AG08396 (cell line): ENCODE results near the gene CALHM3.
A peak's percentile ranks its signal among the peaks of the same experiment; 100 is the strongest.
"Not testable (repeated sequence)": the region's sequence is repeated elsewhere in the genome, so short reads cannot be mapped to it uniquely, and the experiment has no call there.

Experiments used
- DNase-seq: peaks from one replicate; pipeline ENCODE4 v3.0.0; 2012; ENCODE audit warnings: low spot score, mixed read lengths

Gene CALHM3, protein sequence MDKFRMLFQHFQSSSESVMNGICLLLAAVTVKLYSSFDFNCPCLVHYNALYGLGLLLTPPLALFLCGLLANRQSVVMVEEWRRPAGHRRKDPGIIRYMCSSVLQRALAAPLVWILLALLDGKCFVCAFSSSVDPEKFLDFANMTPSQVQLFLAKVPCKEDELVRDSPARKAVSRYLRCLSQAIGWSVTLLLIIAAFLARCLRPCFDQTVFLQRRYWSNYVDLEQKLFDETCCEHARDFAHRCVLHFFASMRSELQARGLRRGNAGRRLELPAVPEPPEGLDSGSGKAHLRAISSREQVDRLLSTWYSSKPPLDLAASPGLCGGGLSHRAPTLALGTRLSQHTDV

DNA sequence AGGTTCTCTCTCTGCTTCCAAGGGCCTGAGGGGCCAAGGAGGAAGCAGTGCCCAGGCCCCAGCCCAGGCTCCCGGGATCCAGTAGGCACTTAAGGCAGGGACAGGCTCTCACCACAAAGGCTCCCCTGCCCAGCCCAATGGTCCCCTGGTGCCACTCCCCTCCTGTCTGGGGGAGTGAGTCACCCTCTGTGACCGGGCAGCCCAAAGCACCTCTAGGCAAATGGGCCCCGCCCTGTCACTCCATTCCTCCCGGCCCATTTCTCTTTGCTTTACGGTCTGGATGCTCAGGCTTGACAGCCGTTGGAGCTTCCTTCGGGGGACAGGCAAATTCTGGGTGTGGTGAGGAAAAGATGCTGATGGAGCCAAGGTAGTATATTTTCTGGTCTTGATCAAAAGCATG, at the start of gene CALHM3:
Gene CALHM3 (minus strand): TSS at position 106 of the 400 bp plus-strand sequence. CDS start 208 bp downstream, outside the sequence.
- no peak for DNase-seq

DNA sequence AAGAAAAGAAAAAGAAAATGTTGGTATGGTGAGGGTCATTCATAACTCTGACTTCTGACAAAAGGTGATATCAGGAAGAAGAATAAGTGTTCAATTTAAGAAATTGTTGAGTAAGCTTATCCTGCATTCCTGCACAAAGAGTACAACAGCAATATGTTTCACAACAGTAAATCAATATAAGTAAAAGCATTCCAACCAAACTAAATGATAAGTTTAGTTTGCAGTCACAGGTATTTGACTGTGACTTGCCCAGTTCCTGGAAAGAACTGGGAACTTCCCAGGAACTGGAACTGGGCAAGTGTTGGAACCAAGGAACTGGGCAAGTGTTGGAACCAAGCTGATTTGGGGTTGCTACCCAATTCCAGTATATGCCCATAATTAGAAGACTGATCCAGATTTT, 49.5 kb upstream of the CALHM3 start:
- no peak for DNase-seq

DNA sequence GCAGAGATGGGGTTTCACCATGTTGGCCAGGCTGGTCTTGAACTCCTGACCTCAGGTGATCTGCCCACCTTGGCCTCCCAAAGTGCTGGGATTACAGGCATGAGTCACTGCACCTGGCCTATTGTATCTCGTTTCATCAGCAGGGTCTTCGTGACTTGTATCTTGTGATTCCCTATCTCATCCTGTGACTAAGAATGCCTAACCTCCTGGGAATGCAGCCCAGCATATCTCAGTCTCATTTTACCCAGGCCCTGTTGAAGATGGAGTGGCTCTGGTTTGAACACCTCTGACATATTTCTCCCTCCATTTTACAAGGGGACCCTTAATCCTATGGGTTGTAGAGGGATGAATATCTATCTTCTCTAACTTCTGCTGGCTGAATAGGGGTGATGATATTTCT, 48.4 kb upstream of the CALHM3 start:
- DNase-seq: peak; percentile 40

DNA sequence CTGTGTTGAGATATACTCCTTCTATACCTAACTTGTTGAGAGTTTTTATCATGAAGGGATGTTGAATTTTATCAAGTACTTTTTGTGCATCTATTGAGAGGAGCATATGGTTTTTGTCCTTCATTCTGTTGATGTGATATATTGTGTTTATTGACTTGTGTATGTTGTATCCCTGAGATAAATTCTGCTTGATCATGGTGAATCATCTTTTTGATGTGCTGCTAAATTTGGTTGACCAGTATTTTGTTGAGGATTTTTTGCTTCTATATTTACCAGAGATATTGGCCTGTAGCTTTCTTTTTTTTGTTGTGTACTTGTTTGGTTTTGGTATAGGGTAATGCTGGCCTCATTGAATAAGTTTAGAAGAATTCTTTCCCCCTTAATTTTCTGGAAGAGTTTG, 46.9 kb upstream of the CALHM3 start:
- no peak for DNase-seq

DNA sequence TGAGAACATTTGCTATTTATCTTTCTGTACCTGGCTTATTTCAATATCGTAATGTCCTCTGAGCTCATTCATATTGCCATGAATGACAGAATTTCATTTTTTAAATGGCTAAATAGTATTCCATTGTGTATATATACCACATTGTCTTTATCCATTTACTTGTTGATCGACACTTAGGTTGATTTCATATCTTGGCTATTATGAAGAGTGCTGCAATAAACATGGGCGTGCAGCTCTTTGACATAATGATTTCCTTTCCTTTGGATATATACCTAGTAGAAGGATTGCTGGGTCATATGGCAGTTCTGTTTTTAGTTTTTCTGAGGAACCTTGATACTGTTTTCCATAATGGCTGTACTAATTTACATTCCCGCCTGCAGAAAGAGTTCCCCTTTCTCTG, 44.6 kb upstream of the CALHM3 start:
- DNase-seq: no peak

DNA sequence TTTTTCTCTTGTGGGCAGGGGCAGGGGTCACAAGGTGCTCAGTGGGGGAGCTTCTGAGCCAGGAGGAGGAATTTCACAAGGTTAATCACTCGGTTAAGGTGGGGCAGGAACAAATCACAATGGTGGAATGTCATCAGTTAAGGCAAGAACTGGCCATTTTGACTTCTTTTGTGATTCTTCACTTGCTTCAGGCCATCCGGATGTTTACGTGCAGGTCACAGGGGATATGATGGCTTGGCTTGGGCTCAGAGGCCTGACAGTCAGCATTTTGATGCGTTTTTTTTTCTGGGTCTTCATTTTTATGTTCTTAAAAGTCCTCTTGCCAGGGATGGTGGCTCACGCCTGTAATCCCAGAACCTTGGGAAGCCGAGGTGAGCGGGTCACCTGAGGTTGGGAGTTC, 43.0 kb upstream of the CALHM3 start:
- DNase-seq: not testable (repeated sequence)

DNA sequence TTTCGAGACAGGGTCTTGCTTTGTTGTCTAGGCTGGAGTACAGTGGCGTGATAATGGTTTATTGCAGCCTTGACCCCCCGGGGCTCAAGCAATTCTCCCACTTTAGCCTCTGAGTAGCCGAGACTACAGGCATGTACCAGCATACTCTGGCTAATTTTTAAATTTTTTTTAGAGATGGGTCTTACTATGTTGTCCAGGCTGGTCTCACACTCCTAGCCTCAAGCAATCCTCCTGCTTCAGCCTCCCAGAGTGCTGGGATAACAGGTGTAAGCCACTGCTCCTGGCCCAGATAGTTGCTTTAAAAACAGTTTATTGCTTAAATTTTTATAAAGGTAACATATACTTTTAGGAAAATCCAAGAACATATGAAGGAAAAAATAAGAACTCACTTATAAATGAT, 40.8 kb upstream of the CALHM3 start:
- no peak for DNase-seq

DNA sequence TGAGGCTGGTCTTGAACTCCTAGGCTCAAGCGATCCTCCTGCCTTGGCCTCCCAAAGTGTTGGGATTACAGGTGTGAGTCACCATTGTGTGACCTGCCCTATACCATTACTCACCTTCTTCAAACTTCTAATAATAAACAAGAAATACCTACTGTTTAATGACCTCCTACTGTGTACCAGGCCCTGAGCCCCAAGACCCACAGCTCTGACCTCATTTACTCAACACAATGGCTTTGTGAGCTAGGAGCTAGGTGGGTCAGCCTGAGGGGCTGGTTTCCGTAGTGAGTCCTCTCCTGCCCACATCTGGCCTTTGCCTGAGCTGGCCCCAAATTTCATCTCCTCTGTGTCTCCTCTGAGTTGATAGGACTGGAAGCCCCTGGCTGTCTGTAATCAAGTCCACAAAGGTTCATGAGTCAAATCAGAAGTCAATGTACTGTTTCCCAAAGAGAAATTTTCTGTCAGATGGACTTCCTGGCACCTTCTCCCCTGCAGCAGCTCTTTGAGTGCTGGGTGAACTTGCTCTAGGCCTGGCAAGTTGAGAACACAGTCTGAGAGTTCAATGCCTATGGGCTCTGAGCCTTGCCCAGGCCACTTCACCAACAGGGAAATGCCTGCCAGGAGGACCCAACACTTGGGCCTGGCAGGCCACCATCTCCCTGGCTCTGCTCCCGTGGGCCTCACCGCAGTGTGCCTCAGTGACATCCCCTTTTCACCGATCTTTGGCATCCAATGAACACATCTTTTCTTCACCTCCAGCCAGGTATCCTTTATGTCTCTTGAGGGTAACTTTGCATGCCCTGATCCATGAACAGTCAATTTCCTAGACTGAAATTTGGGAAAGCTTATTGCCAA, 38.4 kb upstream of the CALHM3 start:
- no peak for DNase-seq

DNA sequence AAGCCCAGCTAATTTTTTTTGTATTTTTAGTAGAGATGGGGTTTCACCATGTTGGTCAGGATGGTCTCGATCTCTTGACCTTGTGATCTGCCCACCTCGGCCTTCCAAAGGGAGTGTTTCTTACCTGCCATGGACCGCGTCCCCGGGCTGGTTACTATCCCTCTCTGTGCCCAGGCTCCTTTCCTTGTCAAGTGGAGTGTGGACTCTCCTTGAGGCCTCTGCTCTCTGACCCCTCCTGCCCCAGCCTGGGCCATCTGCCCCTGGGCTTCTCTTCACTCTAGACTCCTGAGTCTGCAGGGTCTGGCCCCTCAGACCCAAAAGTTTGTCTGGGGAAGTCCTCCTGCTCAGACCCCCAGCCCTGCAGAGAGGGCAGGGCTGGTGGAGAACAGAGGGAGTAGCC, 35.2 kb upstream of the CALHM3 start:
- no peak for DNase-seq

DNA sequence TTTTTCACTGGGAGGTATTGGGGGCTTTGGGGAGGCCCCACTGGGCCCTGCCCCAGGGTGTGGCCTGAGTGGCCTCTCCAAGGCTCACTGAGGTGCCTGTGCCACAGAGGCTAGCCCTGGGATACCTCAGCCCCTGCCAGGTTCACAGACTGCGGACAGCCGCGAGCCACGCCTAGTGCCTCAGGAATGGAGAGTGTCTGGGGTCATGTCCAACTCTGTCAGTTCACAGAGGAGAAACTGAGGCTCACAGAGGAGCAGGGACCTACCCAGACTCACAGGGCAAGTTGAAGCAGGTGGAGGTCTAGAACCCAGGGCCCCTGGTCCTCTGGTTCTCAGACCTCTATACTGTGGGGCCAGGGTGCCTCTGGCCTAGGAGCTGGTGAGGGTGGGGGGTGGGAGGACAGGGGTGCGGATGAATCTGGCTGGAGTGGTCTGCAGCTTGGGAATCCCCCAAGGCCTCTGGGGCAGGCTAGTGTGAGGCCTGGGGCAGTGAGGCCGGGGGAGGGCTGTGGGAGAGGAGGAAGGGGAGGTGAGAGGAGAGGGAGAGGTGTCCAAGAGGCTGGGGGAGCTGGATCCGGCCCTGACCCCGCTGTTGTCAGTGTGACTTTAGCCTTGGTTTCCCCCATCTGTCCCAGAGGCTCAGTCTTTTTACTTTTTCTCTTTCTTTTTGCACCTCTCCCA, 34.5 kb upstream of the CALHM3 start:
- no peak for DNase-seq

DNA sequence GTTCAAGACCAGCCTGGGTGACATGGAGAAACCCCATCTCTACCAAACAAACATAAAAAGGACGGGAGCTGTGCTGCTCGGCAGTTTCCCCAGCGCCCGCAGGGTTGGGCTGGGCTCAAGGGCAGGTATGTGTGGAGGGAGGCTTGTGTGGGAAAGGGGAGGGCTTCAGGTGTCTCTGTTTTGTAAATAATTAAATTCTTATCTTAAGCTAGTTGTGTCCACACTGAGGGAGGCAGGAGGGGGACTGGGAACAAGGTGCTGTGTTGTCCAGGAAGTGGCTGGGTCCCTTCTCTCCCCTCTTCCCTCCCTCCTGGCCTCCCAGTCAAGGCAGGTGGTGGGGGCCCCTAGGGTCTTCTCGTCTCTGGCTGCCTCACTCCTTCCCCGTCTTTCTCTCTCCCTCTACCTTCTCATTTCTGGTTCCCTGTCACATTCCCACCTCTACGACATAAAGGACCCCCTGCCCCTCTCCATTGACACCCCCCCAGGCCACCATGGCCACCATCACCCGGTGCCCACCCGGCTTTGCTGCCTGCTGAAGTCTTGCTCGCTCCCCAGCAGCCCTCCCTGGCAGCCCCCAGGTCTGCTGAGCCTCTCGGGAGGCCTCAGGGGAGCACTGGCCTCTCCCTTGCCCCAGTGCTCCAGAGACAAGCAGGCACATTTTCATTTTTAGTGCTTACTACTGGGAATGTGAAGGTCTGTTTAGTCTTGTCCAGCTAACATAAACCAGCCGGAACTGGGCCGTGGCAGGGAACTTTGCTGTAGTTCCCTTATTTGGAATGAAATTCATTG, 33.7 kb upstream of the CALHM3 start:
- DNase-seq: no peak

DNA sequence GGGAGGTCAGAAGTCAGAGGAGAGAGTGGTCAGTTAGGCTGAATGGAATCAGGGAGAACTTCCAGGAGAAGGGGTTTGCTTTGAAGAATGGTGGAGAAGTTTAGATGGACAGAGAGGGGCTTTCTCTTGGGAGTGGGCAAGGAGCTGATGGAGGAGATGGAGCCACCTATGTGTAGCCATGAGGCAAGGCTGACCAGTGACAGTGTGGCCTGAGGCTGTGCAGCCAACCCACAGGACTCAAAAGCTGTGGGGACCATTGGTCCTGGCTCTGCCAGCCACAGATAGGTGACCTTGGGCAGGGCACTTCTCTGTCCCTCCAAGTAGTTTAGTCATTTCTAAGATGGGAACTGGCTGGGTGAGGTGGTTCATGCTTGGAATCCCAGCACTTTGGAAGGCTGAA, 33.1 kb upstream of the CALHM3 start:
- no peak for DNase-seq

DNA sequence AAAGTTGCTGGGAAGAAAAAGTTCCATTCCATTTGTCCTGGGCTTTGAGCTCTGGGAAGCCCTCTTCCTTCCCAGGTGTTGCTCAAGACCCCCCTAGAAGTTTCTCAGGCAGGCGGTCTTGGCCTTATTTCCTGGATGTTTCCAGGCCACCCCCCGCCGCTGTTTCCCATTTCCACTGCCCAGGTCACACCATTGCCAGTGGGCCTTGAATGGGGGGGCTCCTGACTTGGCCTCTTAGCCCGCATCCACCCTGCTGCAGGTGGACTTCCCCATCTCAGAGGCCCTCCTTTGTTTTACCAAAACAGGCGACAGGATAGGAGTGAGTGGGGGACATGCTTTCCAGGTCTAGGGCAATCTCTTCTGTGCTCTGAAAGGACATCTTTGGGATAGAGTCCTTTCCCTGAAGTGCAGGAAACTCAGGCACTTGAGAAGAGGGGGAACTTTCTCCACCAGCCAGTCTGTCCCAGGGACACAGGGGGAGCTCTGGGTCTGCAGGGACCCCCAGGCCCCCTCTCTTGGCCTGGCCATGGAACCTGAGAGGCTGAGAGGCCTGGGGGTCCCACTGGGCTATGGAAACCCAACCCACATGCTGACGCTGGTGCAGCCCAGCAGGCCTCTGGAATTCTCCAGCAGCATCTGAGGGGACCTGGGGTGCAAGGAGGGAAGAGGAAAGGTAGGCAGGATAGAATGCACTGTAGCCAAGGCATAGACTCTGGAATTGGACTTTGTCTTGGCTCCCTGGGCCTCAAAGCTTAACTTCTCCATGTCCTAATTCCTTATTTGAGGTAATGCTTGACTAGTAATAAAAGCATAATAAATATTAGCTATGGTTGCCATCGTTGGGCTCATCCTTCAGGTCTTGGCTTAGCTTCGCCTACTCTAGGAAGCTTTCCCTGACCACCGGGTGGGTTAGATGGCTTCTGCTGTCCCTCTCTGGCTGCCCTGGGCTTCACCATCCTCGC, 32.0 kb upstream of the CALHM3 start:
- no peak for DNase-seq

DNA sequence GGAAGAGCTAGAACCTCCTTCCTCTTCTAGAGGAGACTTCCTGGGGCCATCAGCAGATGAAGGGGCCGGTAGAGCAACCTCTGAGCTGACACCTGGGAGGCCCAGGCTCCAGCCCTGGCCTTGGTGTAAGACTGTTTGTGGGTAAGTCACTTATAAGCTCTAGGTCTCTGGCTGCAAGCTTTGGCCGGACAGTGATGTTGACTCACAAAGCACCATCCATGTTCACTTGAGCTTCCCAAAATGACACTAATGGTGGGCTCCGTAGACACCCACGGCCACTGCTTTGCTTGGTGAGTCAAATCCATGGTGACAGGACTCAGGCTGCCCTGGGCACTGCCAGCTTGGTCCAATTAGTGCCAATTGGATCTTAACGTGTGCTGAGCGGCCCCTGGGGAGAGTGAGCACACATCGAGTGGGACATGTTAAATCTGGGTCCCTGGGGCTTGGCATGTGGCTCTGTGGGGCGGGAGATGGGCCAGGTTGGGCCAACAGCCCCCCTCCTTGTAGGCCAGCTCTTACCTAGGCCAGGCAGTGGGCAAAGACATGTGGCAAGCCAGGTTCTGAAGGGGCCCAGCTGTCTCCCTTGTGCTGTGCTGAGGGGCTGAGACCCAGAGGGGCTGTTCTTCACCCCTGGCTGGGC, 31.1 kb upstream of the CALHM3 start:
- DNase-seq: no peak

DNA sequence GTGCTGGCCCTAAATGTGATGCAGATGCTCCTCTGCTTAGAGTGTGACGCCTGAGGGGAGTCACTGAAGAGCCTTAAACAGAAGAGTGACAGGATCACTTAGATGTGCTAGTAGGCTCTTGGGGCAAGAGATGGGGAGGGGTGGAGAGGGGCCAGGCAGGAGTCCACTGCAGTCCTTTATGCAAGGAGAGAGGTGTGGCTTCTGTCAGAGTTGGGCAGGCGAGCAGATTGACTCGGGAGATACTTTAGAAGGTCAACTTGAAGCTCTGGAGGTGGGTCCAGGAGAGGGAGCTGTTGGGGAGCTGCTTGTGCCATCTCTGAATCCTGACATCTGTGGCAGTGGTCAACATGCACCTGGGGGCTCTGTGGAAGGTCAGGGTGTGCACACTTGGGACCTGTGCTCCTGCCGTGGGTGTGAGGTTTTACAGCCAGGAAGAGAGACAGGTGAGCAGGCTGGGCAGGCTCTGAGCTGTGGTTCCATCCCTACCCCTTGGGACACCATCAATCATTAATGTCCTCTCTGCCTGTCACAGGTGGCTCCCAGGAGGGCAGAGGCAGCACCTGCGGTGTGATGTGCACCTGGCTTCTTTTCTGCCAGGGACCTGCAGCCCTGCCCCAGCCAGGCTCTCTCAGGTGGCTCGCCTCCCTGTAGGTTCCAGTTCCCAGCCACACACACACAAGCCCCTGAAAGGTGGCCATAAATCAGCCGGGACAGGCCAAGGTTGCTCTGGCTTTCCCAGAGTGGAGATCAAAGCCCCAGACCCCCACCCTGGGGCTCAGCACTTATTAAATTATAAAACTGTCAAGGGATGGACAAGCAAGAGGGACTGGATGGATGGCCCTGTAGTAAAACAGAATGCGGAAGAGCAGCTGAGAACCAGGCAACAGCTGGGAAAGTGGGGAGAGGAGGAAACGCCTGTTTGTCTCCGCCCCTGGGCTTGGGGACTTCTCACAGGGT, 28.5 kb upstream of the CALHM3 start:
- no peak for DNase-seq

DNA sequence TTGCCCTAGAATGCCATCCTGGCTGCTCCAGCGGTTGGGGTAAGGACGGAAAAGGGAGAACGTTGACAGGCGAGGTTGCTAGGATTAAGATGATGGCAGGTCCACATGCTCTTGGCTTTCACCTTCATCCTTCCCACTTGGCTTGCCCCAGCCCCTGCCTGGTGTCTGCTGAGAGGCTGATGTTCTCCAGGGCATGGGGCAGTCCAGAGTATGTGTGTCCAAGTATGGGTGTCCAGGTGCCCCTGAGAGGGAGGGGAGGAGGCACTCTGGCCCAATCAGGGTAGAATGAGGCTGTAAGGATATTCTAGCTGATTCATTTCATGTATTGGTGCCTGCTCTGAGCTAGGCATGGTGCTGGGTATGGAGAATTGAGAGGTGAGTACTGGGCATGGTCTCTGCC, 27.0 kb upstream of the CALHM3 start:
- DNase-seq: no peak

DNA sequence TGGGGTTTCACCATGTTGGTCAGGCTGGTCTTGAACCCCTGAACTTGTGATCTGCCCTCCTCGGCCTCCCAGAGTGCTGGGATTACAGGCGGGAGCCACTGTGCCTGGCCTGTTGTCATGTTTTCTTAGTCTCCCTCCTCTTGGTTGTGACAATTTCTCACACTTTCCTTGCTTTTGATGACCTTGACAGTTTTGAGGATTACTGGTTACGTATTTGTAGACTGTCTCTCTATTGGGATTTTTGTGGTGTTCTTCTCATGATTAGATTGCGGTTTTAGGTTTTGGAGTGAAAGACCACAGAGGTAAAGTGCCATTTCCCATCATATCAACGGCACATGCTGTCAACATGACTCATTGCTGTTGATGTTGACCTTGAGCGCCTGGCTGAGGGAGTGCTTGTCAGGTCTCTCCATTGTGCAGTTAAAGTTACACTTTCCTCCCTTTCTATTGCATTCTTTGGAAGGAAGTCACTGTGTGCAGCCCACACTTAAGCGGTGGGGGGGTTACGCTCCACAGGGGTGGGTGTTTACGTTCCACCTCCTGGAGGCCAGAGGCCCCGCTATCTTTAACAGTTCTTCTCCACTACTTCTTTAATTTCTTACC, 25.2 kb upstream of the CALHM3 start:
- DNase-seq: peak; percentile 62

DNA sequence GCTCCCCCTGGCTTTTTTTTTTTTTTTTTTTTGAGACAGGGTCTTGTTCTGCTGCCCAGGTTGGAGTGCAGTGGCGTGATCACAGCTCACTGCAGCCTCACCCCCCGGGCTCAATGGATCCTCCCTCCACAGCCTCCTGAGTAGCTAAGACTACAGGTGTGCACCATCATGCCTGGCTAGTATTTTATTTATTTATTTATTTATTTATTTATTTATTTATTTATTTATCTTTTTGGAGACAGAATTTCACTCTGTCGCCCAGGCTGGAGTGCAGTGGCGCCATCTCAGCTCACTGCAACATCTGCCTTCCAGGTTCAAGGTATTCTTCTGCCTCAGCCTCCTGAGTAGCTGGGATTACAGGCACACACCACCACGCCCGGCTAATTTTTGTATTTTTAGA, 24.7 kb upstream of the CALHM3 start:
- not testable (repeated sequence) for DNase-seq
